HEK293 (cell line): ENCODE measurements around the gene EPHA2.
A peak's percentile ranks its signal among the peaks of the same experiment; 100 is the strongest.

Experiments
- CTCF ChIA-PET: fragments of 350-600 bp; formaldehyde crosslinking; extraction: SDS; loops from one replicate; lab custom pipeline; 2021; ENCODE audit warnings: antibody characterized with exemption; lab: Yijun Ruan, JAX
- POLR2A ChIA-PET: fragments of 300-600 bp; formaldehyde crosslinking; extraction: SDS; loops from one replicate; lab custom pipeline; 2020; ENCODE audit warnings: antibody characterized with exemption, inconsistent platforms; lab: Yijun Ruan, JAX
- H3K27ac ChIP-seq: fragments of 200-500 bp; sonication (Bioruptor generic); 2 replicates; pipeline ENCODE4 v1.5.1; 2014; ENCODE audit warnings: low read depth, low read length, control low read depth, inconsistent platforms; ENCODE audit errors: extremely low read depth
- H3K36me3 ChIP-seq, 2 experiments: fragments of 200-500 bp in 1 of 2; sonication (Bioruptor generic) in 1 of 2; 1 replicate in 1 of 2; 2 replicates in 1 of 2; pipeline ENCODE4 v1.5.1; 2014 to 2017; ENCODE audit warnings: inconsistent platforms in 2 of 2, low read length in 2 of 2; ENCODE audit not compliant: control insufficient read depth in 2 of 2, insufficient read depth in 1 of 2
- H3K4me1 ChIP-seq: fragments of 200-500 bp; sonication (Bioruptor generic); 2 replicates; pipeline ENCODE4 v1.5.1; 2014; ENCODE audit warnings: mild to moderate bottlenecking, low read length, inconsistent platforms; ENCODE audit not compliant: control insufficient read depth, insufficient read depth
- H3K4me3 ChIP-seq: 2 replicates; pipeline ENCODE4 v1.5.1; 2011; ENCODE audit warnings: low read depth, mild to moderate bottlenecking, control low read depth, low read length, moderate library complexity
- H3K9me3 ChIP-seq: fragments of 200-500 bp; sonication (Bioruptor generic); 2 replicates; pipeline ENCODE4 v1.5.1; 2014; ENCODE audit warnings: low read depth, low read length, inconsistent platforms; ENCODE audit not compliant: control insufficient read depth, insufficient read depth
- BCL11A ChIP-seq: fragments of 450-650 bp; formaldehyde crosslinking; IDR thresholded peaks from 2 replicates; pipeline ENCODE4 v1.5.1; 2016; ENCODE audit warnings: low read depth, missing biosample characterization, missing genetic modification characterization
- FEZF1 ChIP-seq: fragments of 450-650 bp; formaldehyde crosslinking; IDR thresholded peaks from 2 replicates; pipeline ENCODE4 v1.5.1; 2016; ENCODE audit warnings: missing biosample characterization, missing genetic modification characterization
- GLIS1 ChIP-seq: fragments of 450-650 bp; formaldehyde crosslinking; IDR thresholded peaks from 2 replicates; pipeline ENCODE4 v1.5.1; 2016; ENCODE audit warnings: missing biosample characterization, missing genetic modification characterization
- GLIS2 ChIP-seq: fragments of 450-650 bp; formaldehyde crosslinking; IDR thresholded peaks from 2 replicates; pipeline ENCODE4 v1.5.1; 2016; ENCODE audit warnings: missing biosample characterization, missing genetic modification characterization
- HOXC10 ChIP-seq: sonication (generic); formaldehyde crosslinking; IDR thresholded peaks from 2 replicates; pipeline ENCODE4 v1.8.1; 2023; ENCODE audit warnings: mild to moderate bottlenecking, missing genetic modification reagents
- IKZF3 ChIP-seq: fragments of 450-650 bp; IDR thresholded peaks from 2 replicates; pipeline ENCODE4 v1.5.0; 2018; ENCODE audit warnings: missing biosample characterization, mild to moderate bottlenecking, missing genetic modification characterization, moderate library complexity
- KLF10 ChIP-seq: fragments of 450-650 bp; IDR thresholded peaks from 2 replicates; pipeline ENCODE4 v1.5.1; 2018; ENCODE audit warnings: missing biosample characterization, mild to moderate bottlenecking, missing genetic modification characterization
- KLF8 ChIP-seq: fragments of 450-650 bp; formaldehyde crosslinking; IDR thresholded peaks from 2 replicates; pipeline ENCODE4 v1.5.1; 2016; ENCODE audit warnings: missing biosample characterization, missing genetic modification characterization
- OSR2 ChIP-seq: fragments of 450-650 bp; formaldehyde crosslinking; IDR thresholded peaks from 2 replicates; pipeline ENCODE4 v1.5.1; 2016; ENCODE audit warnings: missing biosample characterization, missing genetic modification characterization
- PRDM1 ChIP-seq: fragments of 450-650 bp; formaldehyde crosslinking; IDR thresholded peaks from 2 replicates; pipeline ENCODE4; 2016; ENCODE audit warnings: missing biosample characterization, missing genetic modification characterization
- SP3 ChIP-seq: fragments of 450-650 bp; formaldehyde crosslinking; IDR thresholded peaks from 2 replicates; pipeline ENCODE4 v1.5.1; 2016; ENCODE audit warnings: missing biosample characterization, missing genetic modification characterization
- ZBTB20 ChIP-seq: fragments of 450-650 bp; formaldehyde crosslinking; IDR thresholded peaks from 2 replicates; pipeline ENCODE4 v1.5.1; 2016; ENCODE audit warnings: missing biosample characterization, missing genetic modification characterization
- ZBTB48 ChIP-seq: fragments of 450-650 bp; formaldehyde crosslinking; IDR thresholded peaks from 2 replicates; pipeline ENCODE4 v1.5.1; 2016; ENCODE audit warnings: missing biosample characterization, missing genetic modification characterization
- ZBTB8A ChIP-seq: fragments of 450-650 bp; formaldehyde crosslinking; IDR thresholded peaks from 2 replicates; pipeline ENCODE4 v1.5.1; 2016; ENCODE audit warnings: missing biosample characterization, missing genetic modification characterization
- ZNF121 ChIP-seq: fragments of 450-650 bp; formaldehyde crosslinking; IDR thresholded peaks from 2 replicates; pipeline ENCODE4 v1.5.1; 2016; ENCODE audit warnings: missing biosample characterization, missing genetic modification characterization
- ZNF146 ChIP-seq: fragments of 450-650 bp; formaldehyde crosslinking; IDR thresholded peaks from 2 replicates; pipeline ENCODE4 v1.5.1; 2016; ENCODE audit warnings: missing biosample characterization, missing genetic modification characterization
- ZNF169 ChIP-seq: fragments of 450-650 bp; formaldehyde crosslinking; IDR thresholded peaks from 2 replicates; pipeline ENCODE4 v1.5.1; 2016; ENCODE audit warnings: missing biosample characterization, missing genetic modification characterization
- ZNF214 ChIP-seq: fragments of 450-650 bp; formaldehyde crosslinking; IDR thresholded peaks from 2 replicates; pipeline ENCODE4 v1.5.1; 2017; ENCODE audit warnings: missing biosample characterization, mild to moderate bottlenecking, missing genetic modification characterization, borderline replicate concordance
- ZNF223 ChIP-seq: fragments of 450-650 bp; formaldehyde crosslinking; IDR thresholded peaks from 2 replicates; pipeline ENCODE4 v1.5.1; 2016; ENCODE audit warnings: missing biosample characterization, missing genetic modification characterization
- ZNF302 ChIP-seq: fragments of 450-650 bp; formaldehyde crosslinking; IDR thresholded peaks from 2 replicates; pipeline ENCODE4 v1.5.1; 2016; ENCODE audit warnings: missing biosample characterization, missing genetic modification characterization, low read depth
- ZNF335 ChIP-seq: fragments of 450-650 bp; formaldehyde crosslinking; conservative IDR thresholded peaks from 2 replicates; pipeline ENCODE4 v1.5.1; 2016; ENCODE audit warnings: missing biosample characterization, missing genetic modification characterization
- ZNF600 ChIP-seq: fragments of 450-650 bp; formaldehyde crosslinking; IDR thresholded peaks from 2 replicates; pipeline ENCODE4 v1.5.1; 2016; ENCODE audit warnings: missing biosample characterization, missing genetic modification characterization
- ZNF777 ChIP-seq: fragments of 450-650 bp; formaldehyde crosslinking; IDR thresholded peaks from 2 replicates; pipeline ENCODE4 v1.5.1; 2017; ENCODE audit warnings: missing biosample characterization, missing genetic modification characterization, borderline replicate concordance
- ZNF785 ChIP-seq: fragments of 450-650 bp; formaldehyde crosslinking; IDR thresholded peaks from 2 replicates; pipeline ENCODE4 v1.5.1; 2016; ENCODE audit warnings: missing biosample characterization, missing genetic modification characterization
- ZNF843 ChIP-seq: fragments of 450-650 bp; formaldehyde crosslinking; IDR thresholded peaks from 2 replicates; pipeline ENCODE4 v1.5.1; 2016; ENCODE audit warnings: missing biosample characterization, missing genetic modification characterization
- TF ChIP-seq, protein P1 (sequence below): fragments of 450-650 bp; formaldehyde crosslinking; IDR thresholded peaks from 2 replicates; pipeline ENCODE4 v1.5.1; 2016; ENCODE audit warnings: missing biosample characterization, missing genetic modification characterization
- TF ChIP-seq, protein P2 (sequence below): fragments of 450-650 bp; formaldehyde crosslinking; conservative IDR thresholded peaks from 2 replicates; pipeline ENCODE4 v1.5.1; 2016; ENCODE audit warnings: low read depth, missing biosample characterization, missing genetic modification characterization
- TF ChIP-seq, protein P3 (sequence below): fragments of 450-650 bp; formaldehyde crosslinking; IDR thresholded peaks from 2 replicates; pipeline ENCODE4 v1.5.1; 2016; ENCODE audit warnings: missing biosample characterization, missing genetic modification characterization
- TF ChIP-seq, protein P4 (sequence below): fragments of 450-650 bp; formaldehyde crosslinking; IDR thresholded peaks from 2 replicates; pipeline ENCODE4 v1.5.1; 2016; ENCODE audit warnings: missing biosample characterization, missing genetic modification characterization
- TF ChIP-seq, protein P5 (sequence below): fragments of 450-650 bp; formaldehyde crosslinking; IDR thresholded peaks from 2 replicates; pipeline ENCODE4 v1.5.1; 2016; ENCODE audit warnings: missing biosample characterization, missing genetic modification characterization, low read depth

Gene EPHA2

DNA sequence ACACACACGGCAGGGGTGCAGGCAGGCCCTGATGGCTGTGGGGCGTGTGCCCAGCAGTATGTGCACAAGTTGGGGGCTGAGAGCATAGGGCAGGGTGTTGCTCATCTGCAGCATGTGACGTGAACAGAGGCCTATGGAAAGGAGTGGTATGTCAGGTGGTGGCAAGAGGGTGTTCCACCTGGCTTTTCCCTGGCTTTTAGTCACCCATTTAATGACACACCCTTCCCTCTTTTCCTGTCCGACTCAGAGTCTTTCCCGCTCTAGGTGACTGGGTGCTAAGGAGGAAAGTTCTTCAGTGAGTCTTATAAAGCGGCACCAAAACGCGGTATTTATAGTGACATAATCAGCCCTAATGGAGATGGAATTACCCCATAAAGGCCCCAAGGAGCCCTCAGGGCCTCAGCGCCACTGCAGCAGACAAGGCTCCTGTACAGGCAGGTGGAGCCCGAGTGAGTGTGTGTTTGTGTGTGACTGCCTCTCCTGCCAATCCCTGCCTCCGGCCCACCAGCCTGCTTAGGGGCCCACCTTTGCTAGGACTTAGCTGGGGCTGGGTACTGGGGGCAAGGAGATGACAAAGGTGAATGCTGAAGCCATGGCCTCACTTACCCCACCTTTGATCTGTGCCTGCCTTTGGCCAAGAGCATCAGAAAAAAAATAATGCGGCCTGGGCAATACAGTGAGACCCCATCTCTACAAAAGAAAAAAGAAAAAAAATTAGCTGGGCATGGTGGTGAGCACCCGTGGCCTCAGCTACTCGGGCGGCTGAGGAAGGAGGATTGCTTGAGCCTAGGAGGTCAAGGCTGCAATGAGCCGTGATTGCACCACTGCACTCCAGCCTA, 3.3 kb upstream of the EPHA2 start:
- Histone ChIP-seq H3K36me3 (no peaks in the 10 kb centered on the region), H3K27ac (no peak overlapping the region), H3K4me1 (no peaks in the 10 kb centered on the region; the same call in 1 of the 2 replicates), H3K9me3 (no peaks in the 10 kb centered on the region), H3K4me3 (no peak overlapping the region)
- POLR2A ChIA-PET: interaction anchor here (1.5 kb wide), 1 partner anchor 14 kb away, joined by 3 read pairs; no protein-coding TSS in a partner anchor
- CTCF ChIA-PET: no interaction called here
- TF ChIP-seq FEZF1 (peak; percentile 73), ZNF214 (tag by site-specific recombination) (no peak), GLIS1 (tag by site-specific recombination) (peak; percentile 38), SP3 (tag by site-specific recombination) (no peak), ZNF302 (tag by site-specific recombination) (no peak), ZNF785 (tag by site-specific recombination) (no peak), HOXC10 (no peak), BCL11A (tag by site-specific recombination) (peak; percentile 87; the same call in 1 of the 2 replicates), ZNF121 (peak; percentile 100), ZNF146 (tag by site-specific recombination) (no peak), IKZF3 (tag by site-specific recombination) (peak; percentile 48; the same call in 1 of the 2 replicates), GLIS2 (tag by site-specific recombination) (peak; percentile 35; the same call in 1 of the 2 replicates), ZBTB8A (tag by site-specific recombination) (peak; percentile 88), ZBTB20 (tag by site-specific recombination) (peak; percentile 62), KLF10 (tag by site-specific recombination) (peak; percentile 63), ZNF335 (tag by site-specific recombination) (peak; percentile 71), KLF8 (tag by site-specific recombination) (0 out of 2 replicates have a peak, but pooled peaks have one; percentile 43), ZNF777 (tag by site-specific recombination) (no peak), ZNF169 (no peak), OSR2 (tag by site-specific recombination) (peak; percentile 96), ZNF843 (0 out of 2 replicates have a peak, but pooled peaks have one; percentile 39), ZBTB48 (tag by site-specific recombination) (peak; percentile 36; the same call in 1 of the 2 replicates), ZNF600 (tag by site-specific recombination) (peak; percentile 46; the same call in 1 of the 2 replicates), PRDM1 (tag by site-specific recombination) (0 out of 2 replicates have a peak, but pooled peaks have one; percentile 41), ZNF223 (peak; percentile 88)
- TF ChIP-seq, protein P1, sequence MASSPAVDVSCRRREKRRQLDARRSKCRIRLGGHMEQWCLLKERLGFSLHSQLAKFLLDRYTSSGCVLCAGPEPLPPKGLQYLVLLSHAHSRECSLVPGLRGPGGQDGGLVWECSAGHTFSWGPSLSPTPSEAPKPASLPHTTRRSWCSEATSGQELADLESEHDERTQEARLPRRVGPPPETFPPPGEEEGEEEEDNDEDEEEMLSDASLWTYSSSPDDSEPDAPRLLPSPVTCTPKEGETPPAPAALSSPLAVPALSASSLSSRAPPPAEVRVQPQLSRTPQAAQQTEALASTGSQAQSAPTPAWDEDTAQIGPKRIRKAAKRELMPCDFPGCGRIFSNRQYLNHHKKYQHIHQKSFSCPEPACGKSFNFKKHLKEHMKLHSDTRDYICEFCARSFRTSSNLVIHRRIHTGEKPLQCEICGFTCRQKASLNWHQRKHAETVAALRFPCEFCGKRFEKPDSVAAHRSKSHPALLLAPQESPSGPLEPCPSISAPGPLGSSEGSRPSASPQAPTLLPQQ (tag by site-specific recombination): peak; percentile 97
- TF ChIP-seq, protein P2, sequence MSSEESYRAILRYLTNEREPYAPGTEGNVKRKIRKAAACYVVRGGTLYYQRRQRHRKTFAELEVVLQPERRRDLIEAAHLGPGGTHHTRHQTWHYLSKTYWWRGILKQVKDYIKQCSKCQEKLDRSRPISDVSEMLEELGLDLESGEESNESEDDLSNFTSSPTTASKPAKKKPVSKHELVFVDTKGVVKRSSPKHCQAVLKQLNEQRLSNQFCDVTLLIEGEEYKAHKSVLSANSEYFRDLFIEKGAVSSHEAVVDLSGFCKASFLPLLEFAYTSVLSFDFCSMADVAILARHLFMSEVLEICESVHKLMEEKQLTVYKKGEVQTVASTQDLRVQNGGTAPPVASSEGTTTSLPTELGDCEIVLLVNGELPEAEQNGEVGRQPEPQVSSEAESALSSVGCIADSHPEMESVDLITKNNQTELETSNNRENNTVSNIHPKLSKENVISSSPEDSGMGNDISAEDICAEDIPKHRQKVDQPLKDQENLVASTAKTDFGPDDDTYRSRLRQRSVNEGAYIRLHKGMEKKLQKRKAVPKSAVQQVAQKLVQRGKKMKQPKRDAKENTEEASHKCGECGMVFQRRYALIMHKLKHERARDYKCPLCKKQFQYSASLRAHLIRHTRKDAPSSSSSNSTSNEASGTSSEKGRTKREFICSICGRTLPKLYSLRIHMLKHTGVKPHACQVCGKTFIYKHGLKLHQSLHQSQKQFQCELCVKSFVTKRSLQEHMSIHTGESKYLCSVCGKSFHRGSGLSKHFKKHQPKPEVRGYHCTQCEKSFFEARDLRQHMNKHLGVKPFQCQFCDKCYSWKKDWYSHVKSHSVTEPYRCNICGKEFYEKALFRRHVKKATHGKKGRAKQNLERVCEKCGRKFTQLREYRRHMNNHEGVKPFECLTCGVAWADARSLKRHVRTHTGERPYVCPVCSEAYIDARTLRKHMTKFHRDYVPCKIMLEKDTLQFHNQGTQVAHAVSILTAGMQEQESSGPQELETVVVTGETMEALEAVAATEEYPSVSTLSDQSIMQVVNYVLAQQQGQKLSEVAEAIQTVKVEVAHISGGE (tag by site-specific recombination): peak; percentile 31; the same call in 1 of the 2 replicates
- TF ChIP-seq, protein P3, sequence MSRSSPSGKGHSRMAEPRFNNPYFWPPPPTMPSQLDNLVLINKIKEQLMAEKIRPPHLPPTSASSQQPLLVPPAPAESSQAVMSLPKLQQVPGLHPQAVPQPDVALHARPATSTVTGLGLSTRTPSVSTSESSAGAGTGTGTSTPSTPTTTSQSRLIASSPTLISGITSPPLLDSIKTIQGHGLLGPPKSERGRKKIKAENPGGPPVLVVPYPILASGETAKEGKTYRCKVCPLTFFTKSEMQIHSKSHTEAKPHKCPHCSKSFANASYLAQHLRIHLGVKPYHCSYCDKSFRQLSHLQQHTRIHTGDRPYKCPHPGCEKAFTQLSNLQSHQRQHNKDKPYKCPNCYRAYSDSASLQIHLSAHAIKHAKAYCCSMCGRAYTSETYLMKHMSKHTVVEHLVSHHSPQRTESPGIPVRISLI (tag by site-specific recombination): no peak
- TF ChIP-seq, protein P4, sequence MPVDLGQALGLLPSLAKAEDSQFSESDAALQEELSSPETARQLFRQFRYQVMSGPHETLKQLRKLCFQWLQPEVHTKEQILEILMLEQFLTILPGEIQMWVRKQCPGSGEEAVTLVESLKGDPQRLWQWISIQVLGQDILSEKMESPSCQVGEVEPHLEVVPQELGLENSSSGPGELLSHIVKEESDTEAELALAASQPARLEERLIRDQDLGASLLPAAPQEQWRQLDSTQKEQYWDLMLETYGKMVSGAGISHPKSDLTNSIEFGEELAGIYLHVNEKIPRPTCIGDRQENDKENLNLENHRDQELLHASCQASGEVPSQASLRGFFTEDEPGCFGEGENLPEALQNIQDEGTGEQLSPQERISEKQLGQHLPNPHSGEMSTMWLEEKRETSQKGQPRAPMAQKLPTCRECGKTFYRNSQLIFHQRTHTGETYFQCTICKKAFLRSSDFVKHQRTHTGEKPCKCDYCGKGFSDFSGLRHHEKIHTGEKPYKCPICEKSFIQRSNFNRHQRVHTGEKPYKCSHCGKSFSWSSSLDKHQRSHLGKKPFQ (tag by site-specific recombination): no peak
- TF ChIP-seq, protein P5, sequence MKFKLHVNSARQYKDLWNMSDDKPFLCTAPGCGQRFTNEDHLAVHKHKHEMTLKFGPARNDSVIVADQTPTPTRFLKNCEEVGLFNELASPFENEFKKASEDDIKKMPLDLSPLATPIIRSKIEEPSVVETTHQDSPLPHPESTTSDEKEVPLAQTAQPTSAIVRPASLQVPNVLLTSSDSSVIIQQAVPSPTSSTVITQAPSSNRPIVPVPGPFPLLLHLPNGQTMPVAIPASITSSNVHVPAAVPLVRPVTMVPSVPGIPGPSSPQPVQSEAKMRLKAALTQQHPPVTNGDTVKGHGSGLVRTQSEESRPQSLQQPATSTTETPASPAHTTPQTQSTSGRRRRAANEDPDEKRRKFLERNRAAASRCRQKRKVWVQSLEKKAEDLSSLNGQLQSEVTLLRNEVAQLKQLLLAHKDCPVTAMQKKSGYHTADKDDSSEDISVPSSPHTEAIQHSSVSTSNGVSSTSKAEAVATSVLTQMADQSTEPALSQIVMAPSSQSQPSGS (tag by site-specific recombination): peak; percentile 64
